SH-SY5Y (cell line): ENCODE results near the gene TIRAP.

Experiments used
- GATA2 ChIP-seq: IDR thresholded peaks from 2 replicates; pipeline ENCODE4 v1.6.1; 2011; ENCODE audit warnings: mild to moderate bottlenecking, low read depth, low read length
- GATA3 ChIP-seq: IDR thresholded peaks from 2 replicates; pipeline ENCODE4 v1.6.1; 2011; ENCODE audit warnings: low read depth, mild to moderate bottlenecking, low read length, moderate library complexity

GRCh38 chr11:126303623-126304456 lies 20.9 kb downstream of the TIRAP start, which contains the start of gene DCPS:
- TF ChIP-seq GATA2 = no peak; the same call in 1 of the 2 replicates
- TF ChIP-seq GATA3 = no peak
